ENCODE measurements around the gene HMGN4. TPM values are rescaled to one million over a fixed set of nuclear protein-coding genes. Genes with fewer than 3 reads are reported as not detected.

HMGN4 gene
- total and polyA plus RNA-seq, 9 of the 15 experiments (the other 6 are each of a cell fraction or from before 2014, with no cell fraction given) = 35.4 to 134 (median 94.1) TPM

DNA sequence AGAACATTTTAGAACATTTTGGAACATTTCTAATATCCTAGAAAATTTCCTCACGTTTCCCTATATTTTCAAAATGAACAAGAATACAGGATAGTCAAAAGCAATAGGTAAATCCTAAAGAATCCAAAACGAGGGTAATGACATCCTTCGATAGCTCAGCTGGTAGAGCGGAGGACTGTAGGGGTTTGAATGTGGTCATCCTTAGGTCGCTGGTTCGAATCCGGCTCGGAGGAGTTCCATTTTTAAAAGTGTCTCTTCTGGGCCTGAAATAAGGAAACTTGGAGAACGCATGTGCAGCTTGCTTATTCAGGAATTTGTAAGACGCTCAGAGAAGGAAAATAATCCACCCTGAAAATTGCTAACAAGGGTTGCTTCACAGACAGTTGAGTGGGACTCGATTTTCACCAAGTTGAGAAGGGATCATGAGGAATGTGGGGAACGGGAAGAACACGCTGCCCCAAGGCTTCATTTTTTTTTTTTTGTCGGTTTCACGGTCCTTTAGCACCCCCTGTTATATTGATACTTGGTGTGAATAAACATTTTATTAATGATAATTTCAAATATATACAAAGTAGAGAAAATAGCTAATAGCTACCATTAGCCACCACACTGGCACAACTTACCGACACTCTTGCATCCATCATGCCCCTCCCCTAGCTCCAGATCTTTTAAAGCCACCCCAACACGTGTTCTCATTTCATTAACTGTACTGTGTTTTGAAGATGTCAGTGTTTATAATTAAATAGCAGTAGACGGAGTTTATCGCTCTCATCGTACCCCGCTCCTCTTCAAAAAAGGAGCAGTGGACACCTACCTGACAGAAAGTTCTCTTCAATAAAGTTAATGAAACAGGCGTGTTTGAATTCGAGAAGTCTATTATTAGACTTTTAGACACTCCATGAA lies 56.8 kb downstream of the HMGN4 start (continued):
- TF ChIP-seq, protein P1, sequence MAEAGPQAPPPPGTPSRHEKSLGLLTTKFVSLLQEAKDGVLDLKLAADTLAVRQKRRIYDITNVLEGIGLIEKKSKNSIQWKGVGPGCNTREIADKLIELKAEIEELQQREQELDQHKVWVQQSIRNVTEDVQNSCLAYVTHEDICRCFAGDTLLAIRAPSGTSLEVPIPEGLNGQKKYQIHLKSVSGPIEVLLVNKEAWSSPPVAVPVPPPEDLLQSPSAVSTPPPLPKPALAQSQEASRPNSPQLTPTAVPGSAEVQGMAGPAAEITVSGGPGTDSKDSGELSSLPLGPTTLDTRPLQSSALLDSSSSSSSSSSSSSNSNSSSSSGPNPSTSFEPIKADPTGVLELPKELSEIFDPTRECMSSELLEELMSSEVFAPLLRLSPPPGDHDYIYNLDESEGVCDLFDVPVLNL (CRISPR knock-in tag; IDR thresholded peaks at IDR 0.05; ENCODE audit: low read depth) = no peak
- TF ChIP-seq TAF9B (IDR thresholded peaks at IDR 0.05; ENCODE audit: partially characterized antibody) = peak; percentile 18
- no peak for TF ChIP-seq HEY1 (CRISPR knock-in tag; IDR thresholded peaks at IDR 0.05; ENCODE audit: borderline replicate concordance)
- TF ChIP-seq POLR3A (IDR thresholded peaks at IDR 0.05; ENCODE audit: borderline replicate concordance, extremely low read depth, insufficient read depth, insufficient read length) = peak; percentile 89
- no peak; the same call in 1 of the 2 replicates for TF ChIP-seq MYC (IDR thresholded peaks at IDR 0.05; ENCODE audit: low read depth, low read length)
- no peak for TF ChIP-seq MYC (CRISPR knock-in tag; IDR thresholded peaks at IDR 0.05; ENCODE audit: borderline replicate concordance, low read depth)
- no peak for TF ChIP-seq FOXJ3 (CRISPR knock-in tag; IDR thresholded peaks at IDR 0.05)
- TF ChIP-seq ARID2 (IDR thresholded peaks at IDR 0.05) = no peak
- TF ChIP-seq SIX5 (IDR thresholded peaks at IDR 0.05; ENCODE audit: borderline replicate concordance in 1 of 2, insufficient read depth in 1 of 2, low read depth in 1 of 2, low read length in 2 of 2) = no peak
- no peak for TF ChIP-seq ZFP36 (IDR thresholded peaks at IDR 0.05; ENCODE audit: low read depth, low read length, partially characterized antibody)
- TF ChIP-seq, protein P2, sequence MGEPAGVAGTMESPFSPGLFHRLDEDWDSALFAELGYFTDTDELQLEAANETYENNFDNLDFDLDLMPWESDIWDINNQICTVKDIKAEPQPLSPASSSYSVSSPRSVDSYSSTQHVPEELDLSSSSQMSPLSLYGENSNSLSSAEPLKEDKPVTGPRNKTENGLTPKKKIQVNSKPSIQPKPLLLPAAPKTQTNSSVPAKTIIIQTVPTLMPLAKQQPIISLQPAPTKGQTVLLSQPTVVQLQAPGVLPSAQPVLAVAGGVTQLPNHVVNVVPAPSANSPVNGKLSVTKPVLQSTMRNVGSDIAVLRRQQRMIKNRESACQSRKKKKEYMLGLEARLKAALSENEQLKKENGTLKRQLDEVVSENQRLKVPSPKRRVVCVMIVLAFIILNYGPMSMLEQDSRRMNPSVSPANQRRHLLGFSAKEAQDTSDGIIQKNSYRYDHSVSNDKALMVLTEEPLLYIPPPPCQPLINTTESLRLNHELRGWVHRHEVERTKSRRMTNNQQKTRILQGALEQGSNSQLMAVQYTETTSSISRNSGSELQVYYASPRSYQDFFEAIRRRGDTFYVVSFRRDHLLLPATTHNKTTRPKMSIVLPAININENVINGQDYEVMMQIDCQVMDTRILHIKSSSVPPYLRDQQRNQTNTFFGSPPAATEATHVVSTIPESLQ (CRISPR knock-in tag; IDR thresholded peaks at IDR 0.05) = no peak
- TF ChIP-seq, protein P3, sequence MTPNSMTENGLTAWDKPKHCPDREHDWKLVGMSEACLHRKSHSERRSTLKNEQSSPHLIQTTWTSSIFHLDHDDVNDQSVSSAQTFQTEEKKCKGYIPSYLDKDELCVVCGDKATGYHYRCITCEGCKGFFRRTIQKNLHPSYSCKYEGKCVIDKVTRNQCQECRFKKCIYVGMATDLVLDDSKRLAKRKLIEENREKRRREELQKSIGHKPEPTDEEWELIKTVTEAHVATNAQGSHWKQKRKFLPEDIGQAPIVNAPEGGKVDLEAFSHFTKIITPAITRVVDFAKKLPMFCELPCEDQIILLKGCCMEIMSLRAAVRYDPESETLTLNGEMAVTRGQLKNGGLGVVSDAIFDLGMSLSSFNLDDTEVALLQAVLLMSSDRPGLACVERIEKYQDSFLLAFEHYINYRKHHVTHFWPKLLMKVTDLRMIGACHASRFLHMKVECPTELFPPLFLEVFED (CRISPR knock-in tag; conservative IDR thresholded peaks at IDR 0.05) = 0 out of 2 replicates have a peak, but pooled peaks have one; percentile 35
- no peak for TF ChIP-seq TAF1 (IDR thresholded peaks at IDR 0.05; ENCODE audit: control insufficient read depth, extremely low read depth, insufficient read depth, low read length, severe bottlenecking)
- no peak for TF ChIP-seq ZNF785 (CRISPR knock-in tag; IDR thresholded peaks at IDR 0.05)
- TF ChIP-seq SNIP1 (IDR thresholded peaks at IDR 0.05; ENCODE audit: low read depth) = no peak
- no peak for TF ChIP-seq CCAR2 (IDR thresholded peaks at IDR 0.05; ENCODE audit: low read depth, low read length)
- 0 out of 2 replicates have a peak, but pooled peaks have one; percentile 40 for TF ChIP-seq ZNF445 (CRISPR knock-in tag; IDR thresholded peaks at IDR 0.05; ENCODE audit: low read depth)
- no peak for TF ChIP-seq ZNF75A (CRISPR knock-in tag; IDR thresholded peaks at IDR 0.05)
- TF ChIP-seq CREB1 (IDR thresholded peaks at IDR 0.05) = peak; percentile 27; the same call in 1 of the 2 replicates
- TF ChIP-seq CREB1 (CRISPR knock-in tag; IDR thresholded peaks at IDR 0.05) = no peak
- TF ChIP-seq NRF1 (conservative IDR thresholded peaks at IDR 0.05 in 1 of 2, IDR thresholded peaks at IDR 0.05 in 1 of 2) = no peak
- TF ChIP-seq CCNT2 (IDR thresholded peaks at IDR 0.05; ENCODE audit: borderline replicate concordance, extremely low read depth, insufficient read length, low read depth, low read length) = no peak
- no peak for TF ChIP-seq KDM5B (IDR thresholded peaks at IDR 0.05; ENCODE audit: insufficient replicate concordance, low read depth, low read length)

All from K562 (cell line).